Naive B cell (primary cell): Measurements from ENCODE around the gene CAMTA2. TPM values are rescaled to one million over a fixed set of nuclear protein-coding genes. Genes with fewer than 3 reads are reported as not detected.

Source experiments
- ATAC-seq, 2 donors: fragments of 150-1000 bp; cut with Tn5 transposase; 2 replicates each; pipeline ENCODE4 v1.10.0; 2021; ENCODE audit warnings: low read depth in 2 of 2, mild to moderate bottlenecking in 2 of 2, moderate library complexity in 2 of 2
- DNase-seq: peaks from one replicate; pipeline ENCODE4 v3.0.0; 2022
- H3K27ac Mint-ChIP-seq, 6 donors: one replicate each; pipeline ENCODE4 v1.8.0; 2020 to 2022; ENCODE audit warnings: mild to moderate bottlenecking in 6 of 6, mixed read lengths in 6 of 6, moderate library complexity in 5 of 6, inconsistent platforms in 2 of 6
- H3K27me3 Mint-ChIP-seq, 3 donors: one replicate each; pipeline ENCODE4 v1.8.0; 2021 to 2022; ENCODE audit warnings: mixed read lengths in 3 of 3, mild to moderate bottlenecking in 1 of 3
- H3K36me3 Mint-ChIP-seq, 2 donors: one replicate each; pipeline ENCODE4 v1.8.0; 2020 to 2022; ENCODE audit warnings: mixed read lengths in 2 of 2, inconsistent platforms in 1 of 2, mild to moderate bottlenecking in 1 of 2
- H3K4me1 Mint-ChIP-seq, 3 donors: one replicate each; pipeline ENCODE4 v1.8.0; 2020 to 2022; ENCODE audit warnings: mixed read lengths in 3 of 3, inconsistent platforms in 1 of 3, mild to moderate bottlenecking in 1 of 3, moderate library complexity in 1 of 3
- H3K4me3 Mint-ChIP-seq, 8 donors: one replicate each; pipeline ENCODE4 v1.8.0; 2020 to 2022; ENCODE audit warnings: mild to moderate bottlenecking in 8 of 8, mixed read lengths in 8 of 8, moderate library complexity in 8 of 8, inconsistent platforms in 2 of 8
- H3K9me3 Mint-ChIP-seq, 7 donors: one replicate each; pipeline ENCODE4 v1.8.0; 2020 to 2022; ENCODE audit warnings: mixed read lengths in 7 of 7, mild to moderate bottlenecking in 5 of 7, inconsistent platforms in 2 of 7, moderate library complexity in 1 of 7
- polyA plus RNA-seq, 6 donors: library from polyadenylated mRNA; unstranded; fragments of 300-500 nt; fragmentation: Illumina TruSeq; gene quantifications; one replicate each; pipeline ENCODE4 v1.2.3, GENCODE V29; 2021; ENCODE audit warnings: low read depth in 6 of 6

The CAMTA2 gene
- polyA plus RNA-seq, 6 donors from 2014 or later, result 3.3 to 16.7 (median 5.2) TPM

GRCh38 chr17:4955091-4955490 lies 32.4 kb downstream of the CAMTA2 start:
- Mint-ChIP-seq H3K36me3 (peaks cover 0 to 10% of the 10 kb centered on the region in 2 donors), H3K27me3 (no peaks in the 10 kb centered on the region), H3K9me3 (no peaks in the 10 kb centered on the region), H3K4me1 (peaks cover 22 to 25% (median 25%) of the 10 kb centered on the region in 3 donors), H3K4me3 (no peak overlapping the region), H3K27ac (no peak overlapping the region)
- DNase-seq (no peak), ATAC-seq (no peak)

GRCh38 chr17:4953451-4953961 lies 34.0 kb downstream of the CAMTA2 start:
- H3K27ac Mint-ChIP-seq, result no peak overlapping the region

GRCh38 chr17:4951486-4951885 lies 36.0 kb downstream of the CAMTA2 start:
- DNase-seq, result no peak

More at GRCh38 chr17:4953451-4953961, 34.0 kb downstream of the CAMTA2 start:
- H3K4me1 Mint-ChIP-seq, result peaks cover 15 to 27% (median 23%) of the 10 kb centered on the region in 3 donors
- DNase-seq (no peak), ATAC-seq (no peak)
- H3K9me3 Mint-ChIP-seq, result no peaks in the 10 kb centered on the region
- peak overlapping the region in 1 of 8 donors; percentile 83 for H3K4me3 Mint-ChIP-seq
- no peaks in the 10 kb centered on the region for H3K36me3 Mint-ChIP-seq
- H3K27me3 Mint-ChIP-seq, result no peaks in the 10 kb centered on the region

GRCh38 chr17:4950746-4951204 lies 36.7 kb downstream of the CAMTA2 start, which contains the start of gene ENO3:
ENO3 (plus strand) TSS chr17:4951119; CDS start chr17:4951830, 711 bp downstream.
- no peaks in the 10 kb centered on the region for H3K9me3 Mint-ChIP-seq
- ATAC-seq (no peak), DNase-seq (no peak)
- no peaks in the 10 kb centered on the region for H3K27me3 Mint-ChIP-seq
- H3K27ac Mint-ChIP-seq, result peak within 1 kb of the TSS; percentile 59 to 98 (median 86)
- H3K36me3 Mint-ChIP-seq, result peaks cover 8 to 12% of the 10 kb centered on the region in 2 donors
- peaks cover 26 to 30% (median 27%) of the 10 kb centered on the region in 3 donors for H3K4me1 Mint-ChIP-seq
- H3K4me3 Mint-ChIP-seq, result peak within 1 kb of the TSS; percentile 66 to 99 (median 86)

More at GRCh38 chr17:4951486-4951885, 36.0 kb downstream of the CAMTA2 start:
- H3K4me1 Mint-ChIP-seq, result peaks cover 24 to 27% (median 24%) of the 10 kb centered on the region in 3 donors
- H3K36me3 Mint-ChIP-seq, result peaks cover 4 to 8% of the 10 kb centered on the region in 2 donors
- ATAC-seq, result no peak
- peak overlapping the region in 4 of 6 donors; percentile 31 to 73 (median 57) for H3K27ac Mint-ChIP-seq
- H3K4me3 Mint-ChIP-seq, result peak overlapping the region in 6 of 8 donors; percentile 2 to 99 (median 80)
- no peaks in the 10 kb centered on the region for H3K9me3 Mint-ChIP-seq
- H3K27me3 Mint-ChIP-seq, result no peaks in the 10 kb centered on the region

- H3K27ac Mint-ChIP-seq, result peak overlapping the region; percentile 24 to 98 (median 83)
- H3K4me3 Mint-ChIP-seq, result peak overlapping the region; percentile 66 to 99 (median 86)
- H3K9me3 Mint-ChIP-seq, result no peaks in the 10 kb centered on the region
- no peaks in the 10 kb centered on the region for H3K27me3 Mint-ChIP-seq
- peak in 1 of 2 donors; percentile 4 for ATAC-seq
- peaks cover 31 to 35% (median 32%) of the 10 kb centered on the region in 3 donors for H3K4me1 Mint-ChIP-seq
- H3K36me3 Mint-ChIP-seq, result peaks cover 12 to 18% of the 10 kb centered on the region in 2 donors
- DNase-seq, result no peak
These were observed 37.3 kb downstream of the CAMTA2 start for GRCh38 chr17:4950075-4950745.

- H3K4me1 Mint-ChIP-seq, result peaks cover 38 to 43% (median 39%) of the 10 kb centered on the region in 3 donors
These were observed 38.0 kb downstream of the CAMTA2 start for GRCh38 chr17:4949321-4950074.

GRCh38 chr17:4948931-4949320 lies 38.5 kb downstream of the CAMTA2 start:
- Mint-ChIP-seq H3K9me3 (no peaks in the 10 kb centered on the region), H3K4me1 (peaks cover 44 to 48% (median 44%) of the 10 kb centered on the region in 3 donors)

More at GRCh38 chr17:4949321-4950074, 38.0 kb downstream of the CAMTA2 start:
- DNase-seq, result peak; percentile 85
- H3K9me3 Mint-ChIP-seq, result no peaks in the 10 kb centered on the region
- peak overlapping the region; percentile 85 to 100 (median 99) for H3K4me3 Mint-ChIP-seq
- H3K27ac Mint-ChIP-seq, result peak overlapping the region; percentile 83 to 98 (median 92)
- peak; percentile 64 to 65 for ATAC-seq
- peaks cover 14 to 21% of the 10 kb centered on the region in 2 donors for H3K36me3 Mint-ChIP-seq
- H3K27me3 Mint-ChIP-seq, result no peaks in the 10 kb centered on the region

GRCh38 chr17:4948166-4948930 lies 39.1 kb downstream of the CAMTA2 start, which contains the start of gene PFN1:
PFN1 (minus strand) TSS chr17:4948530; CDS start chr17:4948394, 136 bp downstream.
- no peaks in the 10 kb centered on the region for H3K27me3 Mint-ChIP-seq
- peak within 1 kb of the TSS; percentile 97 to 100 (median 99) for H3K4me3 Mint-ChIP-seq
- H3K4me1 Mint-ChIP-seq, result peaks cover 47 to 51% (median 50%) of the 10 kb centered on the region in 3 donors
- H3K36me3 Mint-ChIP-seq, result peaks cover 14 to 28% of the 10 kb centered on the region in 2 donors
- DNase-seq (peak; percentile 88), ATAC-seq (peak; percentile 45 to 52)
- H3K9me3 Mint-ChIP-seq, result no peaks in the 10 kb centered on the region
- H3K27ac Mint-ChIP-seq, result peak within 1 kb of the TSS; percentile 98 to 100 (median 98)

More at GRCh38 chr17:4948931-4949320, 38.5 kb downstream of the CAMTA2 start:
- peak overlapping the region; percentile 97 to 100 (median 99) for H3K4me3 Mint-ChIP-seq
- no peaks in the 10 kb centered on the region for H3K27me3 Mint-ChIP-seq
- ATAC-seq (peak; percentile 56 to 57), DNase-seq (peak; percentile 78)
- peak overlapping the region; percentile 98 to 100 (median 98) for H3K27ac Mint-ChIP-seq
- peaks cover 14 to 27% of the 10 kb centered on the region in 2 donors for H3K36me3 Mint-ChIP-seq

GRCh38 chr17:4947411-4948165 lies 39.9 kb downstream of the CAMTA2 start:
- ATAC-seq (peak; percentile 14 to 19), DNase-seq (peak; percentile 61)
- peaks cover 53 to 59% (median 57%) of the 10 kb centered on the region in 3 donors for H3K4me1 Mint-ChIP-seq
- peaks cover 14 to 34% of the 10 kb centered on the region in 2 donors for H3K36me3 Mint-ChIP-seq
- no peaks in the 10 kb centered on the region for H3K9me3 Mint-ChIP-seq
- peak overlapping the region; percentile 93 to 98 (median 96) for H3K27ac Mint-ChIP-seq
- H3K27me3 Mint-ChIP-seq, result no peaks in the 10 kb centered on the region
- H3K4me3 Mint-ChIP-seq, result peak overlapping the region; percentile 97 to 100 (median 99)

- peaks cover 14 to 40% of the 10 kb centered on the region in 2 donors for H3K36me3 Mint-ChIP-seq
- no peaks in the 10 kb centered on the region for H3K27me3 Mint-ChIP-seq
- no peak for ATAC-seq
- H3K27ac Mint-ChIP-seq, result peak overlapping the region; percentile 76 to 98 (median 89)
- H3K4me3 Mint-ChIP-seq, result peak overlapping the region; percentile 91 to 100 (median 99)
- no peak for DNase-seq
- H3K9me3 Mint-ChIP-seq, result no peaks in the 10 kb centered on the region
- H3K4me1 Mint-ChIP-seq, result peaks cover 58 to 65% (median 63%) of the 10 kb centered on the region in 3 donors
These were observed 40.5 kb downstream of the CAMTA2 start for GRCh38 chr17:4947010-4947410.

- Mint-ChIP-seq H3K27ac (peak overlapping the region; percentile 76 to 98 (median 90)), H3K36me3 (peaks cover 14 to 46% of the 10 kb centered on the region in 2 donors), H3K4me3 (peak overlapping the region; percentile 91 to 100 (median 99)), H3K27me3 (no peaks in the 10 kb centered on the region), H3K9me3 (no peaks in the 10 kb centered on the region), H3K4me1 (peaks cover 64 to 70% (median 69%) of the 10 kb centered on the region in 3 donors)
- ATAC-seq (no peak), DNase-seq (no peak)
These were observed 41.0 kb downstream of the CAMTA2 start for GRCh38 chr17:4946312-4946976.
